Prostate gland (tissue), 2 donors: ENCODE measurements around the gene TLR3. TPM values are rescaled to one million over a fixed set of nuclear protein-coding genes. Genes with fewer than 3 reads are reported as not detected.

Experiments
- DNase-seq: peaks from one replicate; pipeline ENCODE4 v3.0.0-alpha.2; 2019; ENCODE audit warnings: low spot score
- H3K27ac ChIP-seq, 2 donors: fragments of 200-600 bp; sonication (generic); 2 replicates each; pipeline ENCODE4 v1.5.1; 2017 to 2019
- H3K27me3 ChIP-seq: fragments of 200-600 bp; sonication (generic); replicated peaks from 2 replicates; pipeline ENCODE4 v1.5.1; 2019; ENCODE audit not compliant: insufficient read depth
- H3K36me3 ChIP-seq, 2 donors: fragments of 200-600 bp; sonication (generic); 1 replicate in 1 of 2; 2 replicates in 1 of 2; pipeline versions ENCODE4 v1.5.1 to v1.8.1; 2017 to 2019
- H3K4me1 ChIP-seq: fragments of 200-600 bp; sonication (generic); replicated peaks from 2 replicates; pipeline ENCODE4 v1.5.1; 2019
- H3K4me3 ChIP-seq, 2 donors: fragments of 200-600 bp; sonication (generic); 2 replicates each; pipeline ENCODE4 v1.5.1; 2017 to 2019
- H3K9me3 ChIP-seq: fragments of 200-600 bp; sonication (generic); 2 replicates; pipeline ENCODE4 v1.5.1; 2017
- POLR2A ChIP-seq: fragments of 450-650 bp; IDR thresholded peaks from one replicate; pipeline ENCODE4 v1.6.1; 2016; ENCODE audit warnings: antibody characterized with exemption, mild to moderate bottlenecking
- POLR2AphosphoS5 ChIP-seq: sonication (generic); formaldehyde crosslinking; IDR thresholded peaks from one replicate; pipeline ENCODE4 v1.6.1; 2017; ENCODE audit warnings: antibody characterized with exemption
- WGBS: methylation state at CpG from one replicate; pipeline ENCODE4 v1.1.5; 2018; 5-methylcytosine and 5-hydroxymethylcytosine counted together
- intact Hi-C: fragments of 100-400 bp; cut with DNase I; formaldehyde crosslinking; loops from one replicate; pipeline ENCODE4 v1.14.2; 2022
- total RNA-seq, 2 donors: library from RNA; depleted of rRNA; stranded (reverse); fragments of >200 nt; gene quantifications; one replicate each; pipeline ENCODE4 v1.1.0, GENCODE V29; 2016
- TF ChIP-seq, protein P1 (sequence below), 4 experiments: fragments of 200-600 bp in 2 of 4; fragments of 450-650 bp in 2 of 4; sonication (generic) in 2 of 4; IDR thresholded peaks; 1 replicate in 3 of 4; 2 replicates in 1 of 4; pipeline ENCODE4 v1.5.1; 2016 to 2019; ENCODE audit warnings: antibody characterized with exemption in 4 of 4, mild to moderate bottlenecking in 2 of 4, moderate library complexity in 2 of 4

TLR3 gene
- total RNA-seq, 2 donors from 2014 or later, result 4.3 to 5.2 TPM

DNA sequence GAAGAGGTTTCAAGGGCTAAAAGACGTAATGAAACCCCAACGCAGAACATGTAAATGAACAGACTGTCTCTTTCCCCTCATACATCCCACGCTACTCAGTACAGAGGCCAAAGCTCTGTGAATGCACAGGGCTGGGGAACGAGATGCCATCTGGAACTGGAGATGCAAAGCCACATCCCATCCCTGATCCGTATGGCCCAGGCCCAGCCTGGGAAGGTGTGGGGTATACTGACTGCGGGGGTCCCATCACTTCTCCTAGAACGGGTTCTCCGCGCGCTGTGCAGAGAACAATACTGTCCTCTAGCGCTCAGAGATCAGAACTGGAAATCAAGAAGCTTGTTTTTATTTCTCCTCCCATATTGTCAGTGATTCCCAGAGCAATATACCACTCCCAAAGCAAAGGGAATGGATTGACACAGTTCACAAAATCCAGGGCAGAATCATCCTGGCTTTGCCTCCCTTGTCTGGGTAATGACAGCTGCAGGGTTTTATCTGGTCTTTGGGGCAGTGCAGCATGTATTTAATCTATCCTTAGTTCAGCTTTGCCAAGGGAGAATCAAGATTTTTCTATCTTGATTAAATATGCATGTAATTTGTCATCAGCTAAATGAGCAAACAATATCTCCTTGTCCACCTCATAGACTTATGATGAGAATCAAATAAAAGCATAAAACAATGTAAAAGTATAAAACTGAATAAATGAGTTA is 47.3 kb upstream of the TLR3 start:
- no peak for TF ChIP-seq POLR2A
- TF ChIP-seq, protein P1, sequence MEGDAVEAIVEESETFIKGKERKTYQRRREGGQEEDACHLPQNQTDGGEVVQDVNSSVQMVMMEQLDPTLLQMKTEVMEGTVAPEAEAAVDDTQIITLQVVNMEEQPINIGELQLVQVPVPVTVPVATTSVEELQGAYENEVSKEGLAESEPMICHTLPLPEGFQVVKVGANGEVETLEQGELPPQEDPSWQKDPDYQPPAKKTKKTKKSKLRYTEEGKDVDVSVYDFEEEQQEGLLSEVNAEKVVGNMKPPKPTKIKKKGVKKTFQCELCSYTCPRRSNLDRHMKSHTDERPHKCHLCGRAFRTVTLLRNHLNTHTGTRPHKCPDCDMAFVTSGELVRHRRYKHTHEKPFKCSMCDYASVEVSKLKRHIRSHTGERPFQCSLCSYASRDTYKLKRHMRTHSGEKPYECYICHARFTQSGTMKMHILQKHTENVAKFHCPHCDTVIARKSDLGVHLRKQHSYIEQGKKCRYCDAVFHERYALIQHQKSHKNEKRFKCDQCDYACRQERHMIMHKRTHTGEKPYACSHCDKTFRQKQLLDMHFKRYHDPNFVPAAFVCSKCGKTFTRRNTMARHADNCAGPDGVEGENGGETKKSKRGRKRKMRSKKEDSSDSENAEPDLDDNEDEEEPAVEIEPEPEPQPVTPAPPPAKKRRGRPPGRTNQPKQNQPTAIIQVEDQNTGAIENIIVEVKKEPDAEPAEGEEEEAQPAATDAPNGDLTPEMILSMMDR (IDR thresholded peaks at IDR 0.05), result peak; percentile 54 to 79 (median 67)
- no peak for TF ChIP-seq POLR2AphosphoS5
- Histone ChIP-seq H3K9me3 (no peaks in the 10 kb centered on the region), H3K4me3 (no peak overlapping the region), H3K4me1 (no peaks in the 10 kb centered on the region), H3K36me3 (no peaks in the 10 kb centered on the region), H3K27me3 (no peaks in the 10 kb centered on the region), H3K27ac (no peak overlapping the region)
- no peak for DNase-seq
- 7% methylated on average over 11 of the region's 11 CpGs for WGBS
- intact Hi-C loops, result loop anchor here (5.0 to 10.0 kb wide), 3 partner anchors 207 to 379 kb away; partner anchors contain the start of gene SORBS2

DNA sequence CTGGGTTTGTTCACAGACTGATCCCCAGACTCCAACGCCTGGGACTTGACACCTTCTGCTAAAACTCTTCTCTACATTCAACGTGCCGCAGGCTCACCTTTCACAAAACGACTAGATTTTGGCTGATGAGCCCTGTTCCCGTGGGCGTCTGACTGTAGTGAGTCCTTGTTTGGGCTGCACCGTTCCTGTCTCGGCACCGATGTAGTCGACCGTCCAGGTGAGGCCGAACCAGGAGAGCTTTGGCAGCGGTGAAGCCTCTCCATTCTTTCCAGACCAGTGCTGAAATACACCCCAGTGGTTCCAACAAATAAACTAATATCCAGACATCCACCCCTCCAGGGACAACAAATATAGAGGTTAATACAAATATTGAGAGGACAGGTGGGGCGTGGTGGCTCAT is 45.0 kb upstream of the TLR3 start:
- Histone ChIP-seq H3K4me1 (no peaks in the 10 kb centered on the region), H3K36me3 (no peaks in the 10 kb centered on the region), H3K27ac (no peak overlapping the region), H3K9me3 (no peaks in the 10 kb centered on the region), H3K4me3 (no peak overlapping the region), H3K27me3 (no peaks in the 10 kb centered on the region)
- intact Hi-C loops, result loop anchor here (5.0 to 10.0 kb wide), 3 partner anchors 209 to 382 kb away; partner anchors contain the start of gene SORBS2
- TF ChIP-seq POLR2A (no peak), POLR2AphosphoS5 (no peak)
- TF ChIP-seq, protein P1 (IDR thresholded peaks at IDR 0.05), result no peak
- DNase-seq, result no peak
- 84% methylated on average over 14 of the region's 14 CpGs for WGBS

DNA sequence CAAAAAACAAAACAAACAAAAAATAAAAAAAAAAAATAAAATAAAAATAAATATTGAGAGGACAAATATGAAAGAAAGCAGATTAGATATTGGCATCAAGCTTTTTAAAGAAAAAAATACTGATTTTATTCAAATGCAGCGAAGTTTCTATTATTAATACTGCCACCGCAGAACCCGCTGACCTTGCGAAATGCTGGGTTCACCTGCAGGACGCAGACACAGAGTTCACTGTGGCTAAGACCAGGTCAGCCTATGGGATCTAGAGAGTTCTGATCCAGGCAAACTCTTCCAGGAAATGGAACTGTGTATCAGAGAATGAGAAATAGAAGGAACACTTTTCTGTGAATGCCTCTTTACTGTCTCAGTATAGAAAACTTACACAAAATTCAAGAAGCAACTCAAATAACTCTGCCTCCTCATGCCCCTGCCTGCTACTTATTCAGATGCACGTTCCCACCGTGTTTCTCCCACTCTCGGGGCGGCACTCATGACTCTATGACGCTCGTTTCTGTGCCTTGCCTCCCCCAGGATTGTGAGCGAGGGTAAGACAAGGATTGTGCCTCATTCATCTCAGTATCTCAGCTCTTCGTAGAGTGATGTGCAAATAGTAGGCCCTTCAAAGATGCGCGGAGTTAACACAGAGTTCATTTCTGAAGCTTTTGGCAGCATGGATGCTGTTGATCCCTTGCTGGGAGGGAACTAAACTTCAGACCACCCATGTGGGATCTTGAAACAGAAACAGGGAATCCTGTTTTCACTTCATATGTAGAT is 44.1 kb upstream of the TLR3 start:
- no peaks in the 10 kb centered on the region for H3K4me1 ChIP-seq
- no peaks in the 10 kb centered on the region for H3K27me3 ChIP-seq
- H3K27ac ChIP-seq, result no peak overlapping the region
- DNase-seq, result no peak
- 81% methylated on average over 15 of the region's 15 CpGs for WGBS
- H3K9me3 ChIP-seq, result no peaks in the 10 kb centered on the region
- TF ChIP-seq, protein P1 (IDR thresholded peaks at IDR 0.05), result no peak
- TF ChIP-seq POLR2A (no peak), POLR2AphosphoS5 (no peak)
- no peak overlapping the region for H3K4me3 ChIP-seq
- intact Hi-C loops, result loop anchor here (5.0 to 10.0 kb wide), 4 partner anchors 210 to 383 kb away; partner anchors contain the start of gene SORBS2
- no peaks in the 10 kb centered on the region for H3K36me3 ChIP-seq

DNA sequence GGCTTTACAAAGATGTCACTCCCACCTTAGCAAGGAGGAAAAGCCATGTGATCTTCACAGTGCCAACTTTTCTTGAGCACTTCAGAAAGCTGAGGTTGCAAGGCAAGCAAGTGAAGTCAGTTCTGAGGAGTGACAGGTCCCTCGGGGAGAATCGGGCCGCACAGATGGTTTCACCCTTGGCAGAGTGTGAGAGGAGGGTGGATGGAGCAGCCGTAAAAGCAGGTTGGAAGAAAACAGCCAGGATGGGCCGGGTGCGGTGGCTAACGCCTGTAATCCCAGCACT is 43.6 kb upstream of the TLR3 start:
- H3K36me3 ChIP-seq, result no peaks in the 10 kb centered on the region
- intact Hi-C loops, result loop anchor here (5.0 to 10.0 kb wide), 2 partner anchors 211 to 293 kb away; partner anchors contain the start of gene SORBS2
- TF ChIP-seq, protein P1 (IDR thresholded peaks at IDR 0.05), result no peak
- TF ChIP-seq POLR2AphosphoS5 (no peak), POLR2A (no peak)
- no peaks in the 10 kb centered on the region for H3K4me1 ChIP-seq
- no peaks in the 10 kb centered on the region for H3K9me3 ChIP-seq
- 63% methylated on average over 7 of the region's 7 CpGs for WGBS
- no peaks in the 10 kb centered on the region for H3K27me3 ChIP-seq
- no peak overlapping the region for H3K27ac ChIP-seq
- H3K4me3 ChIP-seq, result no peak overlapping the region
- DNase-seq, result no peak
